CD8-positive, alpha-beta memory T cell (primary cell): ENCODE results near the gene LZTS2. TPM values are rescaled to one million over a fixed set of nuclear protein-coding genes. Genes with fewer than 3 reads are reported as not detected.
"Not testable (repeated sequence)": the region's sequence is repeated elsewhere in the genome, so short reads cannot be mapped to it uniquely, and the experiment has no call there.

Experiments
- CTCF ChIA-PET: fragments of 350-600 bp; sonication (Branson Sonifier 250); formaldehyde crosslinking; loops from one replicate; lab custom pipeline; 2021; ENCODE audit warnings: antibody characterized with exemption; lab: Charles Lee
- POLR2A ChIA-PET: fragments of 350-600 bp; sonication (Branson Sonifier 250); formaldehyde crosslinking; loops from one replicate; lab custom pipeline; 2021; ENCODE audit warnings: antibody characterized with exemption; lab: Charles Lee
- DNase-seq, 5 donors: peaks; one replicate each; pipeline versions ENCODE4 v3.0.0 to v3.0.0-alpha.2; 2020 to 2022; ENCODE audit warnings: mixed read lengths in 1 of 5
- H3K27ac ChIP-seq: one replicate; pipeline ENCODE4 v1.7.0; 2013; ENCODE audit warnings: low read depth, mild to moderate bottlenecking, low read length, moderate library complexity
- H3K27me3 ChIP-seq: 2 replicates; pipeline ENCODE4 v1.7.0; 2013; ENCODE audit warnings: low read length, mild to moderate bottlenecking; ENCODE audit not compliant: insufficient read depth, poor library complexity, severe bottlenecking
- H3K36me3 ChIP-seq: 2 replicates; pipeline ENCODE4 v1.7.0; 2013; ENCODE audit warnings: mild to moderate bottlenecking, low read length, moderate library complexity; ENCODE audit not compliant: insufficient read depth
- H3K4me1 ChIP-seq: 2 replicates; pipeline ENCODE4 v1.7.0; 2013; ENCODE audit warnings: mild to moderate bottlenecking, low read length, moderate library complexity; ENCODE audit not compliant: insufficient read depth
- H3K4me3 ChIP-seq: 2 replicates; pipeline ENCODE4 v1.7.0; 2013; ENCODE audit warnings: mild to moderate bottlenecking, low read length
- H3K9me3 ChIP-seq: 2 replicates; pipeline ENCODE4 v1.7.0; 2013; ENCODE audit warnings: mild to moderate bottlenecking, low read length
- H3K27ac Mint-ChIP-seq, 8 donors: one replicate each; pipeline ENCODE4 v1.8.0; 2020 to 2021; ENCODE audit warnings: mixed read lengths in 8 of 8, mild to moderate bottlenecking in 6 of 8, inconsistent platforms in 3 of 8, moderate library complexity in 3 of 8
- H3K27me3 Mint-ChIP-seq, 2 donors: one replicate each; pipeline ENCODE4 v1.8.0; 2020 to 2021; ENCODE audit warnings: mixed read lengths in 2 of 2, mild to moderate bottlenecking in 1 of 2, moderate library complexity in 1 of 2
- H3K36me3 Mint-ChIP-seq, 3 donors: one replicate each; pipeline ENCODE4 v1.8.0; 2020 to 2021; ENCODE audit warnings: mixed read lengths in 3 of 3, inconsistent platforms in 1 of 3, mild to moderate bottlenecking in 1 of 3
- H3K4me1 Mint-ChIP-seq, 3 donors: one replicate each; pipeline ENCODE4 v1.8.0; 2020 to 2021; ENCODE audit warnings: mixed read lengths in 3 of 3, inconsistent platforms in 1 of 3, mild to moderate bottlenecking in 1 of 3
- H3K4me3 Mint-ChIP-seq, 7 donors: one replicate each; pipeline ENCODE4 v1.8.0; 2020 to 2021; ENCODE audit warnings: mixed read lengths in 7 of 7, mild to moderate bottlenecking in 6 of 7, moderate library complexity in 4 of 7, inconsistent platforms in 2 of 7
- H3K9me3 Mint-ChIP-seq, 5 donors: one replicate each; pipeline ENCODE4 v1.8.0; 2020 to 2022; ENCODE audit warnings: mixed read lengths in 5 of 5, mild to moderate bottlenecking in 3 of 5, moderate library complexity in 2 of 5, inconsistent platforms in 1 of 5
- polyA plus RNA-seq: library from polyadenylated mRNA; unstranded; fragments of 300-500 nt; fragmentation: Illumina TruSeq; gene quantifications from one replicate; pipeline ENCODE4 v1.2.3, GENCODE V29; 2021
- total RNA-seq, 2 experiments: library from RNA; stranded (reverse); gene quantifications; one replicate each; pipeline ENCODE4 v1.2.3, GENCODE V29; 2021

LZTS2 gene
- total and polyA plus RNA-seq, 3 experiments from 2014 or later = 10.9 to 19.7 (median 11.5) TPM

DNA sequence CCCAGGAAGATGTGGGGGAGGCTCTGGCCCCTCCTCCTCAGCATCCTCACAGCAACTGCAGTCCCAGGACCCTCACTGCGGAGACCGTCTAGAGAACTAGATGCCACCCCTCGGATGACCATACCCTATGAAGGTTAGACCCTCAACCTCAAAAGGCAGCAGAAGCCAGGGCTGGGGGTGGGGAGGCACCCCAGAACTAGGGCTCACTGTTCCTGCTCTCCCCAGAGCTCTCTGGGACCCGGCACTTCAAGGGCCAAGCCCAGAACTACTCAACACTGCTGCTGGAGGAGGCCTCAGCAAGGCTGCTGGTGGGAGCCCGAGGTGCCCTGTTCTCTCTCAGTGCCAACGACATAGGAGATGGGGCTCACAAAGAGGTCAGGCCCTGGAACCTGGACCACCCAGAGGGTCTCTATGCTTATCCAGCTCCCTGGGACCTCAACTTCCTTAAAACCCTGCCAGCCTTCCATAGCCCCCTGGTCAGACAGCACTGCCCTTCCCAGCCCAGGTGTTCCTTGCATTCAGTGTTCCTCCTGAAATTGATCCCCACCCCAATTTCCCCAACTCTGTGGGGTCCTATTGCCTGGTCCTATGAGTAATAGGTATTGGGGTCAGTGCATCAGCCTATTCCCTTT, 26.6 kb upstream of the LZTS2 start:
- Mint-ChIP-seq H3K9me3 (no peaks in the 10 kb centered on the region), H3K36me3 (peaks cover 0 to 6% (median 0%) of the 10 kb centered on the region in 3 donors), H3K27me3 (no peaks in the 10 kb centered on the region), H3K4me3 (no peak overlapping the region), H3K4me1 (peaks cover 8 to 20% (median 19%) of the 10 kb centered on the region in 3 donors), H3K27ac (peak overlapping the region in 2 of 8 donors; percentile 47 to 61)
- Histone ChIP-seq H3K27ac (no peak overlapping the region), H3K27me3 (no peaks in the 10 kb centered on the region), H3K4me1 (peaks cover 5% of the 10 kb centered on the region), H3K9me3 (no peaks in the 10 kb centered on the region), H3K36me3 (no peaks in the 10 kb centered on the region), H3K4me3 (no peak overlapping the region)
- no peak for DNase-seq
- ChIA-PET POLR2A (no interaction called here), CTCF (interaction anchor here (1.5 kb wide), 1 partner anchor 25 kb away, joined by 5 read pairs; no protein-coding TSS in a partner anchor)

DNA sequence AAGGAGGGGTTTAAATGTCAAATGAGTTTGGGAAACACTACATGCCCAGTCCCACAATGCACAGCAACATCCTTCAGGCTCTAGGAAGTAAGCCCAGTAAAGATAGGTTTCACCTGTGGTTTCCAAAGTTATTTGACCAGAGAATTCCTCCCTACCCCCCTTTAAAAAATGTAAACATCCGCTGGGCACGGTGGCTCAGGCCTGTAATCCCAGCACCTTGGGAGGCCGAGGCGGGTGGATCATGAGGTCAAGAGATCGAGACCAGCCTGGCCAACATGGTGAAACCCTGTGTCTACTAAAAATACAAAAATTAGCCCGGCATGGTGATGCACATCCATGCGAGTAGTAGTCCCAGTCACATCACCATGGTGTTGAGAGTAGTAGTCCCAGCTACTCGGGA, 24.2 kb upstream of the LZTS2 start:
- H3K9me3 Mint-ChIP-seq, H3K4me1 Mint-ChIP-seq, H3K27ac ChIP-seq, H3K4me3 ChIP-seq, H3K4me1 ChIP-seq, H3K9me3 ChIP-seq, POLR2A ChIA-PET, H3K36me3 ChIP-seq, H3K27me3 Mint-ChIP-seq, CTCF ChIA-PET, DNase-seq, H3K4me3 Mint-ChIP-seq, H3K27ac Mint-ChIP-seq, H3K27me3 ChIP-seq: not testable (repeated sequence)
- H3K36me3 Mint-ChIP-seq = peaks cover 0 to 14% (median 10%) of the 10 kb centered on the region in 3 donors

- POLR2A ChIA-PET = no interaction called here
- H3K9me3 ChIP-seq = no peaks in the 10 kb centered on the region
- Mint-ChIP-seq H3K27me3 (no peaks in the 10 kb centered on the region), H3K4me1 (no peaks in the 10 kb centered on the region), H3K27ac (peak overlapping the region in 4 of 8 donors; percentile 6 to 60 (median 34)), H3K4me3 (no peak overlapping the region), H3K36me3 (peaks cover 0 to 26% (median 13%) of the 10 kb centered on the region in 3 donors), H3K9me3 (no peaks in the 10 kb centered on the region)
- H3K27me3 ChIP-seq = no peaks in the 10 kb centered on the region
- peaks cover 4% of the 10 kb centered on the region for H3K36me3 ChIP-seq
- H3K4me1 ChIP-seq = no peaks in the 10 kb centered on the region
- no peak for DNase-seq
- H3K4me3 ChIP-seq = no peak overlapping the region
- CTCF ChIA-PET = no interaction called here
- H3K27ac ChIP-seq = no peak overlapping the region
These were observed 22.7 kb upstream of the LZTS2 start for GRCh38 chr10:100976906-100977305.

- DNase-seq = no peak
- Mint-ChIP-seq H3K27me3 (no peaks in the 10 kb centered on the region), H3K36me3 (peaks cover 0 to 31% (median 13%) of the 10 kb centered on the region in 3 donors), H3K9me3 (no peaks in the 10 kb centered on the region), H3K4me1 (no peaks in the 10 kb centered on the region), H3K4me3 (no peak overlapping the region), H3K27ac (peak overlapping the region in 4 of 8 donors; percentile 23 to 60 (median 55))
- no peak overlapping the region for H3K27ac ChIP-seq
- POLR2A ChIA-PET = no interaction called here
- no peaks in the 10 kb centered on the region for H3K9me3 ChIP-seq
- peaks cover 4% of the 10 kb centered on the region for H3K36me3 ChIP-seq
- CTCF ChIA-PET = no interaction called here
- no peaks in the 10 kb centered on the region for H3K4me1 ChIP-seq
- H3K27me3 ChIP-seq = no peaks in the 10 kb centered on the region
- no peak overlapping the region for H3K4me3 ChIP-seq
These were observed 22.2 kb upstream of the LZTS2 start for GRCh38 chr10:100977436-100977835.

DNA sequence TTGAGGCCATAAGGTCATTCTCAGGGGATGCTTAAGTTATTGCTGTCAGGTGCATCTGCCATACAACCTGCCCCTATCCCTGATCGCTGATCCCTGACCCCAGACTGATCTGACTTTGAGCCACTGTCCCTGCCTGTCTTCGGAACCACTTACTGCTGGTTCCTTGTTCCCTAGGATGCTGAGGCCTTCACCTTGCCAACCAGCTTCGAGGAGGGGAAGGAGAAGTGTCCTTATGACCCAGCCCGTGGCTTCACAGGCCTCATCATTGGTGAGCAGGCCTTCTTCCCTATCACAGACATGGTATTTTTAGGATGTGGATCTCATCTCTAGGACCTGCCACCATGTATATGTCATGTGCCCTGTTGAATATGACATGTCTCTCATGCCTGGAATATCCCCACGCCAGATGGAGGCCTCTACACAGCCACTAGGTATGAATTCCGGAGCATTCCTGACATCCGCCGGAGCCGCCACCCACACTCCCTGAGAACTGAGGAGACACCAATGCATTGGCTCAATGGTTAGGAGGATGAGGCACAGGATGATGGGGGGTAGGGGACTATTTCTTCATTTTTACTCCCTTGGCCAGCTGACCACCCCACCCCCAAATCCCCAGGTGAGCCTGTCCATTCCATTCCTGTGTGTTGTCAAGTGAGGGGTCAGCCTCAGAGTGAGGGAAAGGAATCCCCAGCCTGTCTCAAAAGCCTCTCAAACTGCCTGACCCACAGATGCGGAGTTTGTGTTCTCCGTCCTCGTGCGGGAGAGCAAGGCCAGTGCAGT, 21.3 kb upstream of the LZTS2 start:
- Histone ChIP-seq H3K27me3 (no peaks in the 10 kb centered on the region), H3K36me3 (peaks cover 4% of the 10 kb centered on the region), H3K4me1 (no peaks in the 10 kb centered on the region), H3K9me3 (no peaks in the 10 kb centered on the region), H3K27ac (no peak overlapping the region), H3K4me3 (no peak overlapping the region)
- ChIA-PET POLR2A (no interaction called here), CTCF (no interaction called here)
- H3K27ac Mint-ChIP-seq = no peak overlapping the region
- peaks cover 0 to 39% (median 13%) of the 10 kb centered on the region in 3 donors for H3K36me3 Mint-ChIP-seq
- H3K27me3 Mint-ChIP-seq = no peaks in the 10 kb centered on the region
- DNase-seq = no peak
- no peak overlapping the region for H3K4me3 Mint-ChIP-seq
- no peaks in the 10 kb centered on the region for H3K4me1 Mint-ChIP-seq
- no peaks in the 10 kb centered on the region for H3K9me3 Mint-ChIP-seq

GRCh38 chr10:100978901-100979195, 20.8 kb upstream of the LZTS2 start:
- H3K4me1 ChIP-seq = no peaks in the 10 kb centered on the region
- Mint-ChIP-seq H3K4me3 (no peak overlapping the region), H3K9me3 (no peaks in the 10 kb centered on the region), H3K27ac (no peak overlapping the region), H3K36me3 (peaks cover 0 to 42% (median 13%) of the 10 kb centered on the region in 3 donors), H3K4me1 (no peaks in the 10 kb centered on the region), H3K27me3 (no peaks in the 10 kb centered on the region)
- CTCF ChIA-PET = interaction anchor here (1.1 kb wide), 1 partner anchor 36 kb away, joined by 3 read pairs; no protein-coding TSS in a partner anchor
- POLR2A ChIA-PET = no interaction called here
- H3K36me3 ChIP-seq = peaks cover 4% of the 10 kb centered on the region
- no peaks in the 10 kb centered on the region for H3K9me3 ChIP-seq
- no peak overlapping the region for H3K27ac ChIP-seq
- no peaks in the 10 kb centered on the region for H3K27me3 ChIP-seq
- no peak for DNase-seq
- no peak overlapping the region for H3K4me3 ChIP-seq

- peaks cover 0 to 1% (median under 1%) of the 10 kb centered on the region in 3 donors for H3K4me1 Mint-ChIP-seq
- POLR2A ChIA-PET = no interaction called here
- no peak overlapping the region for H3K4me3 Mint-ChIP-seq
- H3K4me3 ChIP-seq = no peak overlapping the region
- H3K36me3 Mint-ChIP-seq = peaks cover 0 to 51% (median 13%) of the 10 kb centered on the region in 3 donors
- CTCF ChIA-PET = interaction anchor here (1.1 kb wide), 1 partner anchor 35 kb away, joined by 3 read pairs; no protein-coding TSS in a partner anchor
- no peaks in the 10 kb centered on the region for H3K9me3 ChIP-seq
- H3K4me1 ChIP-seq = no peaks in the 10 kb centered on the region
- no peaks in the 10 kb centered on the region for H3K27me3 Mint-ChIP-seq
- no peaks in the 10 kb centered on the region for H3K27me3 ChIP-seq
- H3K36me3 ChIP-seq = peaks cover 4% of the 10 kb centered on the region
- no peak overlapping the region for H3K27ac Mint-ChIP-seq
- no peaks in the 10 kb centered on the region for H3K9me3 Mint-ChIP-seq
- DNase-seq = no peak
- no peak overlapping the region for H3K27ac ChIP-seq
These were observed 19.8 kb upstream of the LZTS2 start for GRCh38 chr10:100979791-100980272.

DNA sequence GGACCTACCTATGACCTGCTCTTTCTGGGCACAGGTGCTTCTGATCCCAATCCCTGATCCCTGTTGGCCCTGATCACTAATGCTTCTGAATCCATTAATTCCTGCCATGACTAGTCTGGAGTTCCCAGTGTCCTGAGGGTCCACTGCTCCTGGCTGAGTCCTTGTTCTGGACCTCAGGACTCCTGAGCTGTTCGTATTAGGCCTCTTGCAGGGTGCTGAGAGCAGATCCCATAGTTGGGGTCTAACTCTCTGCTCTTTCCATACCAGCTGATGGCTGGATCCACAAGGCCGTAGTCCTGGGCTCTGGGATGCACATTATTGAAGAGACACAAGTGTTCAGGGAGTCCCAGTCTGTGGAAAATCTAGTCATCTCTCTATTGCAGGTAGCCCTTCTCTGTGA, 19.3 kb upstream of the LZTS2 start:
- POLR2A ChIA-PET = no interaction called here
- Histone ChIP-seq H3K27ac (no peak overlapping the region), H3K4me1 (no peaks in the 10 kb centered on the region), H3K36me3 (peaks cover 4% of the 10 kb centered on the region), H3K9me3 (no peaks in the 10 kb centered on the region), H3K4me3 (no peak overlapping the region), H3K27me3 (no peaks in the 10 kb centered on the region)
- Mint-ChIP-seq H3K4me3 (peak overlapping the region in 1 of 7 donors; percentile 9), H3K9me3 (no peaks in the 10 kb centered on the region), H3K27ac (no peak overlapping the region), H3K4me1 (peaks cover 1 to 6% (median 2%) of the 10 kb centered on the region in 3 donors), H3K27me3 (no peaks in the 10 kb centered on the region), H3K36me3 (peaks cover 0 to 53% (median 13%) of the 10 kb centered on the region in 3 donors)
- CTCF ChIA-PET = no interaction called here
- DNase-seq = no peak
